ENCODE results near the gene IL1RN. TPM values are rescaled to one million over a fixed set of nuclear protein-coding genes. Genes with fewer than 3 reads are reported as not detected.

The IL1RN gene
- total RNA-seq, 4 donors from 2014 or later = 0.46 to 32.9 (median 2.7) TPM

GRCh38 chr2:113113807-113114206 is 13.6 kb upstream of the IL1RN start:
- ATAC-seq = no peak
- TF ChIP-seq CTCF (IDR thresholded peaks at IDR 0.05) = no peak
- TF ChIP-seq POLR2AphosphoS5 (IDR thresholded peaks at IDR 0.05) = no peak
- no peak for TF ChIP-seq EP300 (IDR thresholded peaks at IDR 0.05)
- no peak overlapping the region for H3K4me3 ChIP-seq
- 52 to 53% methylated on average over 3 of the region's 3 CpGs for WGBS, 2 donors (ENCODE audit: low coverage in 1 of 2)
- peaks cover 3% of the 10 kb centered on the region for H3K27me3 ChIP-seq
- H3K36me3 ChIP-seq = no peaks in the 10 kb centered on the region
- no peak overlapping the region for H3K27ac ChIP-seq
- no peaks in the 10 kb centered on the region for H3K4me1 ChIP-seq
- no peaks in the 10 kb centered on the region for H3K9me3 ChIP-seq

GRCh38 chr2:113114224-113114945 is 13.0 kb upstream of the IL1RN start:
- ATAC-seq = no peak
- 50 to 64% methylated on average over 1 to 6 of the region's 6 CpGs for WGBS, 2 donors (ENCODE audit: low coverage in 1 of 2)
- Histone ChIP-seq H3K4me3 (no peak overlapping the region), H3K9me3 (no peaks in the 10 kb centered on the region), H3K36me3 (no peaks in the 10 kb centered on the region), H3K27ac (no peak overlapping the region), H3K4me1 (no peaks in the 10 kb centered on the region), H3K27me3 (peaks cover 3% of the 10 kb centered on the region)
- no peak for TF ChIP-seq CTCF (IDR thresholded peaks at IDR 0.05)
- no peak for TF ChIP-seq EP300 (IDR thresholded peaks at IDR 0.05)
- no peak for TF ChIP-seq POLR2AphosphoS5 (IDR thresholded peaks at IDR 0.05)
- TF ChIP-seq POLR2A (IDR thresholded peaks at IDR 0.05) = no peak

GRCh38 chr2:113114996-113115395 is 12.4 kb upstream of the IL1RN start:
- H3K27ac ChIP-seq = no peak overlapping the region

GRCh38 chr2:113116100-113116958 is 11.1 kb upstream of the IL1RN start:
- Histone ChIP-seq H3K36me3 (no peaks in the 10 kb centered on the region), H3K9me3 (no peaks in the 10 kb centered on the region), H3K27ac (no peak overlapping the region), H3K4me1 (no peaks in the 10 kb centered on the region), H3K4me3 (no peak overlapping the region), H3K27me3 (peaks cover 3% of the 10 kb centered on the region)
- TF ChIP-seq POLR2AphosphoS5 (IDR thresholded peaks at IDR 0.05) = no peak
- no peak for TF ChIP-seq CTCF (IDR thresholded peaks at IDR 0.05)
- no peak for TF ChIP-seq POLR2A (IDR thresholded peaks at IDR 0.05)
- no peak for TF ChIP-seq EP300 (IDR thresholded peaks at IDR 0.05)
- no peak for ATAC-seq
- WGBS, 2 donors (ENCODE audit: low coverage in 1 of 2) = 71 to 80% methylated on average over 1 to 5 of the region's 10 CpGs

More at GRCh38 chr2:113114996-113115395, 12.4 kb upstream of the IL1RN start:
- peaks cover 3% of the 10 kb centered on the region for H3K27me3 ChIP-seq
- H3K36me3 ChIP-seq = no peaks in the 10 kb centered on the region
- H3K9me3 ChIP-seq = no peaks in the 10 kb centered on the region
- no peak overlapping the region for H3K4me3 ChIP-seq
- TF ChIP-seq POLR2AphosphoS5 (IDR thresholded peaks at IDR 0.05) = no peak
- no peak for TF ChIP-seq CTCF (IDR thresholded peaks at IDR 0.05)
- TF ChIP-seq POLR2A (IDR thresholded peaks at IDR 0.05) = no peak
- TF ChIP-seq EP300 (IDR thresholded peaks at IDR 0.05) = no peak
- ATAC-seq = no peak
- 67 to 68% methylated on average over 3 to 4 of the region's 4 CpGs for WGBS, 2 donors (ENCODE audit: low coverage in 1 of 2)
- H3K4me1 ChIP-seq = no peaks in the 10 kb centered on the region
